Measurements from ENCODE around the gene RBL2.

GRCh38 chr16:53414381-53414780 is 19.9 kb upstream of the RBL2 start:
- TF ChIP-seq CTCF (IDR thresholded peaks at IDR 0.05; ENCODE audit: poor library complexity, severe bottlenecking) (no peak), TAF1 (IDR thresholded peaks at IDR 0.05; ENCODE audit: low read depth) (no peak), EP300 (conservative IDR thresholded peaks at IDR 0.05; ENCODE audit: poor library complexity, severe bottlenecking) (no peak), EZH2 (IDR thresholded peaks at IDR 0.05; ENCODE audit: borderline replicate concordance, insufficient read depth, low read length, poor library complexity, severe bottlenecking) (no peak)

All from neural cell (in vitro differentiated cells).